HG02678 (cell line): ENCODE data around the gene ALX4.

Source experiments
- ATAC-seq: cut with Tn5 transposase; IDR thresholded peaks from one replicate; pipeline ENCODE4 v1.9.1; 2021; ENCODE audit warnings: mild to moderate bottlenecking, moderate library complexity; ENCODE audit not compliant: unreplicated experiment

Gene ALX4

GRCh38 chr11:44213148-44213547 is 96.8 kb downstream of the ALX4 start:
- ATAC-seq, result no peak

- ATAC-seq, result no peak
Observed at GRCh38 chr11:44212128-44212527, 97.8 kb downstream of the ALX4 start.
